Stomach (tissue), 9 donors: ENCODE data around the gene SUPT20H. TPM values are rescaled to one million over a fixed set of nuclear protein-coding genes. Genes with fewer than 3 reads are reported as not detected.

ENCODE experiments used
- DNase-seq, 2 donors: peaks; one replicate each; pipeline versions ENCODE4 v3.0.0 to v3.0.0-alpha.2; 2013 to 2019
- H3K27ac ChIP-seq, 5 donors: fragments of 200-600 bp in 4 of 5; sonication (generic) in 4 of 5; one replicate each; pipeline ENCODE4 v1.5.1; 2013 to 2019; ENCODE audit warnings: mild to moderate bottlenecking in 1 of 5, moderate library complexity in 1 of 5
- H3K27me3 ChIP-seq, 3 donors: fragments of 200-600 bp; sonication (generic); one replicate each; pipeline ENCODE4 v1.5.1; 2017 to 2019; ENCODE audit warnings: mixed run types in 1 of 3
- H3K36me3 ChIP-seq, 4 donors: fragments of 200-600 bp; sonication (generic); 1 replicate in 3 of 4; 2 replicates in 1 of 4; pipeline ENCODE4 v1.5.1; 2016 to 2019
- H3K4me1 ChIP-seq, 4 donors: fragments of 200-600 bp; sonication (generic); one replicate each; pipeline ENCODE4 v1.5.1; 2016 to 2019
- H3K4me3 ChIP-seq, 4 donors: fragments of 200-600 bp; sonication (generic) in 3 of 4; one replicate each; pipeline ENCODE4 v1.5.1; 2016 to 2019; ENCODE audit warnings: mild to moderate bottlenecking in 1 of 4
- H3K9me3 ChIP-seq, 4 donors: fragments of 200-600 bp; sonication (generic); one replicate each; pipeline ENCODE4 v1.5.1; 2016 to 2019
- EP300 ChIP-seq: sonication (generic); formaldehyde crosslinking; IDR thresholded peaks from one replicate; pipeline ENCODE4 v1.6.1; 2017; ENCODE audit warnings: antibody characterized with exemption
- POLR2A ChIP-seq, 4 donors: fragments of 450-650 bp; IDR thresholded peaks; one replicate each; pipeline ENCODE4 v1.6.1; 2016; ENCODE audit warnings: antibody characterized with exemption in 4 of 4, control low read depth in 2 of 4, mild to moderate bottlenecking in 1 of 4, moderate library complexity in 1 of 4
- POLR2AphosphoS5 ChIP-seq, 3 donors: sonication (generic); formaldehyde crosslinking; IDR thresholded peaks; one replicate each; pipeline ENCODE4 v1.6.1; 2016; ENCODE audit warnings: antibody characterized with exemption in 3 of 3
- WGBS, 5 donors: extraction: QIAGEN DNeasy Blood & Tissue Kit in 3 of 5; methylation state at CpG; one replicate each; pipeline versions ENCODE4 v1.1.5 to v1.1.7; 2013 to 2018; 5-methylcytosine and 5-hydroxymethylcytosine counted together
- intact Hi-C: fragments of 100-400 bp; cut with DNase I; formaldehyde crosslinking; loops from one replicate; pipeline ENCODE4 v1.15.1; 2023; ENCODE audit warnings: low total_unique reads
- polyA plus RNA-seq, 3 donors: library from polyadenylated mRNA; stranded (reverse); fragments of 200-250 nt; gene quantifications; one replicate each; pipeline ENCODE4 v1.2.3, GENCODE V29; 2013
- total RNA-seq, 5 donors: library from RNA; depleted of rRNA; stranded (reverse); fragments of >200 nt; gene quantifications; one replicate each; pipeline versions ENCODE4 v1.1.0 to v1.2.3, GENCODE V29; 2014 to 2016
- TF ChIP-seq, protein P1 (sequence below), 7 experiments: fragments of 450-650 bp in 4 of 7; fragments of 200-600 bp in 3 of 7; sonication (generic) in 3 of 7; IDR thresholded peaks; one replicate each; pipeline ENCODE4 v1.5.1; 2016 to 2019; ENCODE audit warnings: antibody characterized with exemption in 7 of 7, control low read depth in 2 of 7, mild to moderate bottlenecking in 1 of 7
- donor health status: healthy with polysubstance abuse.
- donor health status: Bipolar disorder and iron deficiency.
- donor health status: healthy.

Gene SUPT20H
- total and polyA plus RNA-seq, 8 donors: 16.9 to 152 (median 57.2) TPM

- Histone ChIP-seq H3K27me3 (no peaks in the 10 kb centered on the region), H3K9me3 (no peaks in the 10 kb centered on the region), H3K27ac (no peak overlapping the region), H3K4me3 (no peak overlapping the region), H3K4me1 (no peaks in the 10 kb centered on the region), H3K36me3 (peaks cover 24 to 75% (median 68%) of the 10 kb centered on the region in 4 donors)
- TF ChIP-seq POLR2AphosphoS5 (IDR thresholded peaks at IDR 0.05) (no peak), POLR2A (IDR thresholded peaks at IDR 0.05) (no peak), EP300 (no peak)
- TF ChIP-seq, protein P1, sequence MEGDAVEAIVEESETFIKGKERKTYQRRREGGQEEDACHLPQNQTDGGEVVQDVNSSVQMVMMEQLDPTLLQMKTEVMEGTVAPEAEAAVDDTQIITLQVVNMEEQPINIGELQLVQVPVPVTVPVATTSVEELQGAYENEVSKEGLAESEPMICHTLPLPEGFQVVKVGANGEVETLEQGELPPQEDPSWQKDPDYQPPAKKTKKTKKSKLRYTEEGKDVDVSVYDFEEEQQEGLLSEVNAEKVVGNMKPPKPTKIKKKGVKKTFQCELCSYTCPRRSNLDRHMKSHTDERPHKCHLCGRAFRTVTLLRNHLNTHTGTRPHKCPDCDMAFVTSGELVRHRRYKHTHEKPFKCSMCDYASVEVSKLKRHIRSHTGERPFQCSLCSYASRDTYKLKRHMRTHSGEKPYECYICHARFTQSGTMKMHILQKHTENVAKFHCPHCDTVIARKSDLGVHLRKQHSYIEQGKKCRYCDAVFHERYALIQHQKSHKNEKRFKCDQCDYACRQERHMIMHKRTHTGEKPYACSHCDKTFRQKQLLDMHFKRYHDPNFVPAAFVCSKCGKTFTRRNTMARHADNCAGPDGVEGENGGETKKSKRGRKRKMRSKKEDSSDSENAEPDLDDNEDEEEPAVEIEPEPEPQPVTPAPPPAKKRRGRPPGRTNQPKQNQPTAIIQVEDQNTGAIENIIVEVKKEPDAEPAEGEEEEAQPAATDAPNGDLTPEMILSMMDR (IDR thresholded peaks at IDR 0.05): no peak
- 91 to 97% (median 92%) methylated on average over 5 of the region's 5 CpGs for WGBS, 5 donors
- DNase-seq: no peak
- intact Hi-C loops: no loop called here
Observed at GRCh38 chr13:36973621-36974295, 85.7 kb downstream of the SUPT20H start.

DNA sequence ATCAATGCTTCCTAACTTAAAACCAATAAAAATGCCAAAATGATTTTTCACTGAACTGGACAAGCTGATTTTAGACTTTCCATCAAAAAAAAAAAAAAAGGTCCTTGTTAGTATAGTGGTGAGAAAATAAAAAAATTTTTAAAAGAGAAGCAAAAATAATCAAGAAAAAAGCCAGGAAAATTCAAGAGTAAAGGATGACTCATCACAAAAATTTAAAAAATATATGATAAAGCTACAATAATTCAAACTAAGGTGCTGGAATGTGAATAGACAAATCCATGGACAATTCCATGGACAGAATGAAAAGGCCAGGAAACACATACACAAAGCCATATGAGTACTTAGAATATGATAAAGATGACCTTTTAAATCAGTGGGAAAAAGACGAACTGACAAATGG lies 86.5 kb downstream of the SUPT20H start:
- no peak for TF ChIP-seq POLR2AphosphoS5 (IDR thresholded peaks at IDR 0.05)
- no peak for TF ChIP-seq EP300
- TF ChIP-seq POLR2A (IDR thresholded peaks at IDR 0.05): no peak
- TF ChIP-seq, protein P1 (IDR thresholded peaks at IDR 0.05): no peak
- H3K27me3 ChIP-seq: no peaks in the 10 kb centered on the region
- intact Hi-C loops: no loop called here
- H3K9me3 ChIP-seq: no peaks in the 10 kb centered on the region
- no peak overlapping the region for H3K27ac ChIP-seq
- WGBS, 5 donors: 94 to 98% (median 96%) methylated on average over 1 of the region's 1 CpG
- DNase-seq: no peak
- no peak overlapping the region for H3K4me3 ChIP-seq
- peaks cover 24 to 73% (median 67%) of the 10 kb centered on the region in 4 donors for H3K36me3 ChIP-seq
- H3K4me1 ChIP-seq: no peaks in the 10 kb centered on the region

DNA sequence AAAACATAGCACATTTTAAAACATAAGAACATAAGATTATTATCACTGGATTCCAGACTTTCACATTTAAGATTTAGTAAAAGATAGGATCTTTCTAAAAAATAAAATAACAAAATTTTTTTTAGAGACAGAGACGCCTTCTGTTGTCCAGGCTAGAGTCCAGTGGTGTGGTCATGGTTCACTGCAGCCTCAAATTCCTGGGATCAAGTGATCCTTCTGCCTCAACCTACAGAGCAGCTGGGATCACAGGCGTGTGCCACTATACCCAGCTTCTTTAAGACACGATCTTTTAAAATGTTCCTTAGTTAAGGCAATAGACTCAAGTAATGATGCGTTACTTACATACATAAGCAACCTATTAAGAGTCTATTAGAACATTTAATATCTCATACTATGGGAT lies 93.1 kb downstream of the SUPT20H start:
- H3K9me3 ChIP-seq: no peaks in the 10 kb centered on the region
- TF ChIP-seq POLR2A (IDR thresholded peaks at IDR 0.05) (no peak), POLR2AphosphoS5 (IDR thresholded peaks at IDR 0.05) (no peak), EP300 (no peak)
- TF ChIP-seq, protein P1 (IDR thresholded peaks at IDR 0.05): no peak
- H3K36me3 ChIP-seq: peaks cover 24 to 95% (median 92%) of the 10 kb centered on the region in 4 donors
- intact Hi-C loops: no loop called here
- WGBS, 5 donors: 91 to 98% (median 97%) methylated on average over 4 of the region's 4 CpGs
- no peak overlapping the region for H3K4me3 ChIP-seq
- no peaks in the 10 kb centered on the region for H3K27me3 ChIP-seq
- H3K27ac ChIP-seq: no peak overlapping the region
- DNase-seq: no peak
- no peaks in the 10 kb centered on the region for H3K4me1 ChIP-seq

DNA sequence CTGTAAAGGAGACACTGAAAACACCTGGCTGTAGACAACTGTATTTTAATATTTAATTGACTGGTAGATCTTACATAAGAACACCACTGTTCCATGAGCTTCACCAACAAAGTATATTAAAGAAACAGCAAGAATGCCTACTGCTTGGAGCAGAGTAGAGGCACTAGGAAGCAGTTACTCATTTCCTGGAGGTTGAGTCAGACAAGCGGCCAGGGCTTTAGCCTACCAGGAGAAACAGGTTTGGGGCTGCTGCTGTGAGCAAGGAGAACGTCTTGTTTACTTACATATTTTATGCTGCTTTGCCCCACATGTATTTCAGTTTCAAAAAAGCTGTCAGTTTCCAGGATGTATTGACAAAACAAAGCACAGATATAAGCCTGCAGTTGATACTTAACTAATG lies 93.7 kb downstream of the SUPT20H start:
- Histone ChIP-seq H3K27me3 (no peaks in the 10 kb centered on the region), H3K27ac (no peak overlapping the region), H3K36me3 (peaks cover 18 to 95% (median 92%) of the 10 kb centered on the region in 4 donors), H3K4me3 (no peak overlapping the region), H3K4me1 (no peaks in the 10 kb centered on the region), H3K9me3 (no peaks in the 10 kb centered on the region)
- TF ChIP-seq EP300 (no peak), POLR2AphosphoS5 (IDR thresholded peaks at IDR 0.05) (no peak), POLR2A (IDR thresholded peaks at IDR 0.05) (no peak)
- TF ChIP-seq, protein P1 (IDR thresholded peaks at IDR 0.05): no peak
- peak in 1 of 2 donors; percentile 28 for DNase-seq
- intact Hi-C loops: no loop called here
- 54 to 82% (median 66%) methylated on average over 2 of the region's 2 CpGs for WGBS, 5 donors
